Keratinocyte (primary cell): ENCODE data around the gene SPDYE17. TPM values are rescaled to one million over a fixed set of nuclear protein-coding genes. Genes with fewer than 3 reads are reported as not detected.
A peak's percentile ranks its signal among the peaks of the same experiment; 100 is the strongest.
"Not testable (repeated sequence)": the region's sequence is repeated elsewhere in the genome, so short reads cannot be mapped to it uniquely, and the experiment has no call there.

Source experiments
- DNase-seq: peaks from one replicate; pipeline ENCODE4 v3.0.0-alpha.2; 2011; ENCODE audit warnings: low read depth, missing footprints, low spot score
- FAIRE-seq: peaks from 2 replicates; lab custom pipeline; 2011; peaks lifted over from hg19 to GRCh38; lab: Jason Lieb, UNC
- H2AFZ ChIP-seq: 2 replicates; pipeline ENCODE4 v1.6.0; 2012; ENCODE audit warnings: low read length, control low read depth, inconsistent platforms; ENCODE audit not compliant: control insufficient read depth
- H3K27ac ChIP-seq: 2 replicates; pipeline ENCODE4 v1.5.1; 2011; ENCODE audit warnings: low read length; ENCODE audit not compliant: control insufficient read depth, insufficient read depth
- H3K27me3 ChIP-seq: 3 replicates; pipeline ENCODE4 v1.6.0; 2011; ENCODE audit warnings: low read length; ENCODE audit not compliant: control insufficient read depth, insufficient read depth; ENCODE audit errors: extremely low read depth
- H3K36me3 ChIP-seq, 2 experiments: 2 replicates in 1 of 2; 3 replicates in 1 of 2; pipeline ENCODE4 v1.5.1; 2011; ENCODE audit warnings: low read length in 2 of 2, mild to moderate bottlenecking in 1 of 2; ENCODE audit not compliant: control insufficient read depth in 2 of 2, insufficient read depth in 2 of 2; ENCODE audit errors: extremely low read depth in 1 of 2
- H3K4me1 ChIP-seq: 3 replicates; pipeline ENCODE4 v1.5.1; 2011; ENCODE audit warnings: low read length; ENCODE audit not compliant: control insufficient read depth, insufficient read depth; ENCODE audit errors: extremely low read depth
- H3K4me2 ChIP-seq: 3 replicates; pipeline ENCODE4 v1.6.0; 2011; ENCODE audit warnings: low read depth, low read length; ENCODE audit not compliant: control insufficient read depth, insufficient read depth; ENCODE audit errors: extremely low read depth
- H3K4me3 ChIP-seq, 3 experiments: fragments of 200-600 bp in 1 of 3; sonication (generic) in 1 of 3; 2 replicates in 2 of 3; 3 replicates in 1 of 3; pipeline ENCODE4 v1.5.1; 2011 to 2016; ENCODE audit warnings: low read length in 3 of 3, mild to moderate bottlenecking in 3 of 3, control low read depth in 2 of 3, inconsistent platforms in 1 of 3, low read depth in 1 of 3, mixed read lengths in 1 of 3, mixed run types in 1 of 3, moderate library complexity in 1 of 3; ENCODE audit not compliant: control insufficient read depth in 2 of 3, insufficient read depth in 2 of 3; ENCODE audit errors: extremely low read depth in 1 of 3
- H3K79me2 ChIP-seq: 2 replicates; pipeline ENCODE4 v1.6.0; 2012; ENCODE audit warnings: low read length; ENCODE audit not compliant: control insufficient read depth, insufficient read depth
- H3K9ac ChIP-seq: 3 replicates; pipeline ENCODE4 v1.6.0; 2011; ENCODE audit warnings: low read length; ENCODE audit not compliant: control insufficient read depth, insufficient read depth; ENCODE audit errors: extremely low read depth
- H3K9me1 ChIP-seq: 3 replicates; pipeline ENCODE4 v1.6.0; 2011; ENCODE audit warnings: low read length; ENCODE audit not compliant: control insufficient read depth, insufficient read depth; ENCODE audit errors: extremely low read depth
- H3K9me3 ChIP-seq: 2 replicates; pipeline ENCODE4 v1.5.1; 2012; ENCODE audit warnings: low read depth, low read length; ENCODE audit not compliant: control insufficient read depth
- H4K20me1 ChIP-seq: 3 replicates; pipeline ENCODE4 v1.6.0; 2011; ENCODE audit warnings: low read length; ENCODE audit not compliant: control insufficient read depth, insufficient read depth; ENCODE audit errors: extremely low read depth
- dilution Hi-C: fragments of 300-500 bp; cut with MboI; formaldehyde crosslinking; loops from one replicate; pipeline ENCODE4 v1.7.0; 2020; ENCODE audit warnings: low sequenced_read_pairs; ENCODE audit not compliant: extremely low pct_ligation_motif_present
- polyA plus RNA-seq, 5 experiments: library from polyadenylated mRNA; depleted of rRNA in 3 of 5; stranded (reverse) in 3 of 5; stranded (forward) in 1 of 5; unstranded in 1 of 5; fragments of >200 nt; gene quantifications; 1 replicate in 1 of 5; 2 replicates in 3 of 5; 3 replicates in 1 of 5; pipeline versions ENCODE4 v1.2.1 to v1.2.3, GENCODE V29; 2011 to 2012; ENCODE audit warnings: missing spikeins in 2 of 5, low read depth in 1 of 5, low replicate concordance in 1 of 5

Gene SPDYE17
- polyA plus RNA-seq, 1 donor (not counting 4 experiments of a cell fraction or from before 2014, with no cell fraction given): not detected

GRCh38 chr7:77005461-77006057 lies 26.6 kb downstream of the SPDYE17 start:
- H2AFZ ChIP-seq, H3K4me1 ChIP-seq, H3K4me3 ChIP-seq, dilution Hi-C loops, H3K9me3 ChIP-seq, DNase-seq, H3K9me1 ChIP-seq, H3K79me2 ChIP-seq, H3K4me2 ChIP-seq, H4K20me1 ChIP-seq, H3K9ac ChIP-seq, H3K27ac ChIP-seq, H3K27me3 ChIP-seq, H3K36me3 ChIP-seq: not testable (repeated sequence)
- peak; percentile 17 for FAIRE-seq

DNA sequence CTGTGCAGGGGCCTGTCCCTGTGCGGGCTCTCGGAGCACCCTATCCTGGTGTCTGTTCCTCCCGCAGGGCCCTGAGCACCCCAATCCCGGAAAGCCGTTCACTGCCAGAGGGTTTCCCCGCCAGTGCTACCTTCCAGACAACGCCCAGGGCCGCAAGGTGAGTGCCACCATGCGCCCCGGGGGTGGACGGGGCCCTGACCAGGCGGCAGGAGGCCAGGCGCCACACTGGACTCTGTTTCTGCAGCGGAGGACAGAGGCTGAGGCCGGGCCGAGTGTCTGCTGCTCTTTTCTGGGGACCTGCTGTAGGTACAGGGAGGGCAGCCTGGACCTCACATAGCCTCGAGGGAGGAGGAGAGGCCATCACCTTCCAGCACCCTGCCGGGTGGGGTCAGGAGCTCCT lies 28.0 kb downstream of the SPDYE17 start:
- H3K4me2 ChIP-seq, FAIRE-seq, dilution Hi-C loops, H3K36me3 ChIP-seq, H3K9me1 ChIP-seq, H2AFZ ChIP-seq, H4K20me1 ChIP-seq, H3K9ac ChIP-seq, H3K4me3 ChIP-seq, H3K27me3 ChIP-seq, DNase-seq, H3K9me3 ChIP-seq, H3K79me2 ChIP-seq, H3K27ac ChIP-seq, H3K4me1 ChIP-seq: not testable (repeated sequence)

DNA sequence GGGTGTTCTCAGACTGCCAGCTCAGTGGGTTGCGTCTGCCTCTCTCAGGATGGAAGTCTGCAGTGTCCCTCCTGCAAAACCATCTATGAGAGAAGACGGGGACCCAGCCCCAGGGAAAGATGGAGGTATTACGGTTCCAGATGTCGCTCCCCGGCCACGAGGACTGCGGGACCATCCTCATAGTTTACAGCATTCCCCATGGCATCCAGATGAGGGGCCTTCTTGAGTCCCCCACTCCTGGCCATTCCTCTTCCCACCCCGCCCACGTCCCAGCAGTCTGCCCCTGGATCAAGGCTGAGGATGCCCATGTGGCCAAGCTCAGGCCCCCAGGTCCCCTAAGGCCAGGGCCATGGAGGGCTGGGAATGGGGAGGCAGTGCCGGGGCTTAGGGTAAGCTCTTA lies 28.9 kb downstream of the SPDYE17 start:
- H3K4me2 ChIP-seq, H4K20me1 ChIP-seq, FAIRE-seq, DNase-seq, H3K36me3 ChIP-seq, H2AFZ ChIP-seq, dilution Hi-C loops, H3K79me2 ChIP-seq, H3K4me1 ChIP-seq, H3K27me3 ChIP-seq, H3K9me1 ChIP-seq, H3K9ac ChIP-seq, H3K27ac ChIP-seq, H3K9me3 ChIP-seq, H3K4me3 ChIP-seq: not testable (repeated sequence)

DNA sequence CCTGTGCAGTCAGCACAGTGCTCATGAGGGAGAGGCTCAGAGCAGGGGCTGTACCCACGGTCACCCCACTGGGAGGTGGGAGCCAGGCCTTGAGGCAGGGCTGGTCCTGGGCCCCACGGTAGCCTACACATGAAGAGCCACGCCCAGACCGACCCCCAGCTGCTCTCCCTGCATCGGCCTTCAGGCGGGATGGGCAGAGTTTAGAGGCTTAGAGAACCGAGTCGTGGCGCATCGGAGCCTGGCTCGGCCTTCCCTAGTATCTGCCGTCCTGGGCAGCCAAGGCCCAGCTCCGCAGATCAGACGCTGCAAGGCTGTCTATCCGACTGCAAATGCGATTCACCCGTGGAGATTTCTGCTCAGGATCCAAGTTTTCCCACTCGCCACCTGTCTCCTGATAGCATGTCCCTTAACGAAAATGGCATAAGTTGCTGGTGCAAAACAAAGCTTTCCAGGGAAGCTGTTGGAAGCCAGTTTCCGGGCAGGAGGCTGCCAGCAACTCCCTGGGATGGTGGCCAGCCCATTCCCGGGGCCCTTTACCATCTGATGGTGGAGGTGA lies 29.4 kb downstream of the SPDYE17 start:
- H3K36me3 ChIP-seq, H3K9ac ChIP-seq, dilution Hi-C loops, DNase-seq, H2AFZ ChIP-seq, H3K27ac ChIP-seq, FAIRE-seq, H3K9me1 ChIP-seq, H3K9me3 ChIP-seq, H3K4me3 ChIP-seq, H4K20me1 ChIP-seq, H3K4me1 ChIP-seq, H3K79me2 ChIP-seq, H3K27me3 ChIP-seq, H3K4me2 ChIP-seq: not testable (repeated sequence)

- H3K4me1 ChIP-seq, DNase-seq, H3K4me2 ChIP-seq, dilution Hi-C loops, H3K27me3 ChIP-seq, H3K9me3 ChIP-seq, H3K27ac ChIP-seq, H3K9me1 ChIP-seq, H3K4me3 ChIP-seq, H3K9ac ChIP-seq, H2AFZ ChIP-seq, H3K36me3 ChIP-seq, H4K20me1 ChIP-seq: not testable (repeated sequence)
- peaks cover 10% of the 10 kb centered on the region for H3K79me2 ChIP-seq
- FAIRE-seq: peak; percentile 36
Measured at GRCh38 chr7:77002104-77002503, 30.1 kb downstream of the SPDYE17 start.
